HG03439 (cell line): ENCODE results near the gene CLDN20.
"Not testable (repeated sequence)": the region's sequence is repeated elsewhere in the genome, so short reads cannot be mapped to it uniquely, and the experiment has no call there.

ENCODE experiments used
- ATAC-seq: cut with Tn5 transposase; IDR thresholded peaks from one replicate; pipeline ENCODE4 v1.9.1; 2021; ENCODE audit warnings: mild to moderate bottlenecking, moderate library complexity; ENCODE audit not compliant: unreplicated experiment

Gene CLDN20

GRCh38 chr6:155268088-155268867 is 4.5 kb downstream of the CLDN20 start:
- ATAC-seq, result not testable (repeated sequence)

- no peak for ATAC-seq
These were observed 6.0 kb downstream of the CLDN20 start for GRCh38 chr6:155269765-155270164.

- no peak for ATAC-seq
These were observed 6.8 kb downstream of the CLDN20 start for GRCh38 chr6:155270561-155271091.

- no peak for ATAC-seq
These were observed 7.3 kb downstream of the CLDN20 start for GRCh38 chr6:155271145-155271544.

GRCh38 chr6:155272353-155273232 is 8.8 kb downstream of the CLDN20 start:
- no peak for ATAC-seq

- ATAC-seq, result no peak
These were observed 9.6 kb downstream of the CLDN20 start for GRCh38 chr6:155273431-155273830.

- no peak for ATAC-seq
These were observed 10.3 kb downstream of the CLDN20 start for GRCh38 chr6:155274106-155274505.

GRCh38 chr6:155274533-155274932 is 10.7 kb downstream of the CLDN20 start:
- ATAC-seq, result no peak

GRCh38 chr6:155275808-155276480 is 12.1 kb downstream of the CLDN20 start:
- no peak for ATAC-seq

GRCh38 chr6:155276638-155277037 is 12.8 kb downstream of the CLDN20 start:
- ATAC-seq, result no peak

GRCh38 chr6:155278319-155279049 is 14.7 kb downstream of the CLDN20 start:
- no peak for ATAC-seq

GRCh38 chr6:155284775-155285174 is 21.0 kb downstream of the CLDN20 start:
- no peak for ATAC-seq

- ATAC-seq, result no peak
These were observed 23.9 kb downstream of the CLDN20 start for GRCh38 chr6:155287762-155288161.

GRCh38 chr6:155290491-155290890 is 26.7 kb downstream of the CLDN20 start:
- no peak for ATAC-seq

- no peak for ATAC-seq
These were observed 27.5 kb downstream of the CLDN20 start for GRCh38 chr6:155291291-155291690.

GRCh38 chr6:155292711-155293110 is 28.9 kb downstream of the CLDN20 start:
- ATAC-seq, result no peak

- ATAC-seq, result no peak
These were observed 33.9 kb downstream of the CLDN20 start for GRCh38 chr6:155297669-155298068.

- no peak for ATAC-seq
These were observed 38.1 kb downstream of the CLDN20 start for GRCh38 chr6:155301867-155302266.

- no peak for ATAC-seq
These were observed 39.6 kb downstream of the CLDN20 start for GRCh38 chr6:155303361-155303870.

- ATAC-seq, result no peak
These were observed 43.1 kb downstream of the CLDN20 start for GRCh38 chr6:155306958-155307357.
